Mammary epithelial cell (primary cell): ENCODE data around the gene PARD3.

Experiments used
- CTCF ChIP-seq, 2 donors: IDR thresholded peaks in 1 of 2; conservative IDR thresholded peaks in 1 of 2; 2 replicates each; pipeline ENCODE4 v1.5.1; 2011 to 2012; ENCODE audit warnings: inconsistent platforms in 2 of 2, low read length in 2 of 2, mild to moderate bottlenecking in 2 of 2, control low read depth in 1 of 2, low read depth in 1 of 2; ENCODE audit not compliant: insufficient read depth in 1 of 2; ENCODE audit errors: extremely low read depth in 1 of 2
- EZH2 ChIP-seq: IDR thresholded peaks from 2 replicates; pipeline ENCODE4 v1.6.1; 2012; ENCODE audit warnings: low read length, inconsistent platforms, borderline replicate concordance

DNA sequence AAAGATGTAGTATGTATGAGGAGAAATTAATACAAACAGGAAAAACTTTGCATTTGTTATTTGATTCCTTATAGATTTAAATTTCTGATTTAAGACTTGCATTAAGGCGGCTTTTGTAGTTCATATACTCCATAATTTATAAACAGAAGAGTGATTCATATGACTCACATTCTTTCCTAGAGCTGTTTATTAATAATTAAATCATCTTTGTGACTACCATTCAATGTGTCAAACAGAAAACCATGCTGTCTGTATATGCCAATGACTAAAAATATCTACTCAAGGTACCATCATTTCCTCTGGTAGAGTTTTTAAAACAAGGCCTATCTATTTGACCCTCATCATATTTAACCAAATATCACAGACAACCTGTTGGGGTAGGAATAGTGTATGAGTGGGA, 501.7 kb downstream of the PARD3 start:
- TF ChIP-seq CTCF (conservative IDR thresholded peaks at IDR 0.05 in 1 of 2, IDR thresholded peaks at IDR 0.05 in 1 of 2; ENCODE audit: extremely low read depth in 1 of 2, insufficient read depth in 1 of 2, low read depth in 1 of 2, low read length in 2 of 2) (no peak), EZH2 (no peak)
